Stimulated activated CD8-positive, alpha-beta memory T cell treated with anti-CD3 and anti-CD28 coated beads, Interleukin-12 subunit alpha, Interleukin-12 subunit beta, amount 100 ng/mL, for 4 hours (primary cell): ENCODE results near the gene STARD5.
"Not testable (repeated sequence)": the region's sequence is repeated elsewhere in the genome, so short reads cannot be mapped to it uniquely, and the experiment has no call there.

ENCODE experiments used
- DNase-seq: peaks from one replicate; pipeline ENCODE4 v3.0.0-alpha.2; 2020; ENCODE audit warnings: low read depth

The STARD5 gene

GRCh38 chr15:81323944-81324881 is at the start of gene STARD5:
TSS of gene STARD5 (minus strand) at chr15:81324141. CDS start at chr15:81324099, 42 bp downstream.
- DNase-seq: peak; percentile 90

GRCh38 chr15:81373176-81373575 is 49.2 kb upstream of the STARD5 start:
- DNase-seq: no peak

- DNase-seq: no peak
Measured at GRCh38 chr15:81372575-81372974, 48.6 kb upstream of the STARD5 start.

- DNase-seq: no peak
Measured at GRCh38 chr15:81363718-81364500, 40.0 kb upstream of the STARD5 start.

GRCh38 chr15:81363276-81363675 is 39.3 kb upstream of the STARD5 start:
- no peak for DNase-seq

- DNase-seq: no peak
Measured at GRCh38 chr15:81362790-81363189, 38.8 kb upstream of the STARD5 start.

GRCh38 chr15:81361891-81362290 is 38.0 kb upstream of the STARD5 start:
- DNase-seq: no peak

GRCh38 chr15:81360491-81360890 is 36.5 kb upstream of the STARD5 start:
- DNase-seq: no peak

- DNase-seq: no peak
Measured at GRCh38 chr15:81358248-81358647, 34.3 kb upstream of the STARD5 start.

GRCh38 chr15:81357180-81357686 is 33.3 kb upstream of the STARD5 start:
- no peak for DNase-seq

- DNase-seq: no peak
Measured at GRCh38 chr15:81356252-81356651, 32.3 kb upstream of the STARD5 start.

GRCh38 chr15:81351651-81352050 is 27.7 kb upstream of the STARD5 start:
- DNase-seq: no peak

GRCh38 chr15:81349271-81349670 is 25.3 kb upstream of the STARD5 start:
- no peak for DNase-seq

- DNase-seq: not testable (repeated sequence)
Measured at GRCh38 chr15:81348691-81349090, 24.8 kb upstream of the STARD5 start.

GRCh38 chr15:81347910-81348309 is 24.0 kb upstream of the STARD5 start:
- DNase-seq: no peak

GRCh38 chr15:81346611-81347010 is 22.7 kb upstream of the STARD5 start:
- no peak for DNase-seq

- no peak for DNase-seq
Measured at GRCh38 chr15:81343371-81343770, 19.4 kb upstream of the STARD5 start.

GRCh38 chr15:81341351-81341750 is 17.4 kb upstream of the STARD5 start:
- DNase-seq: no peak

- DNase-seq: no peak
Measured at GRCh38 chr15:81339851-81340250, 15.9 kb upstream of the STARD5 start.

- DNase-seq: no peak
Measured at GRCh38 chr15:81339321-81339720, 15.4 kb upstream of the STARD5 start.

GRCh38 chr15:81338170-81339007 is 14.4 kb upstream of the STARD5 start:
- no peak for DNase-seq

GRCh38 chr15:81337713-81338157 is 13.8 kb upstream of the STARD5 start:
- DNase-seq: no peak
